Endothelial cell of umbilical vein (primary cell): ENCODE data around the gene XPNPEP2.

Experiments
- CTCF ChIP-seq, 2 donors: IDR thresholded peaks; 1 replicate in 1 of 2; 2 replicates in 1 of 2; pipeline ENCODE4 v1.5.1; 2011; ENCODE audit warnings: low read length in 2 of 2, mild to moderate bottlenecking in 2 of 2, moderate library complexity in 2 of 2, control low read depth in 1 of 2, inconsistent platforms in 1 of 2, low read depth in 1 of 2; ENCODE audit not compliant: insufficient read depth in 1 of 2; ENCODE audit errors: extremely low read depth in 1 of 2
- EZH2 ChIP-seq: IDR thresholded peaks from 2 replicates; pipeline ENCODE4 v1.6.1; 2012; ENCODE audit warnings: borderline replicate concordance, low read depth, mild to moderate bottlenecking, moderate library complexity, low read length, inconsistent platforms; ENCODE audit not compliant: severe bottlenecking
- FOS ChIP-seq: IDR thresholded peaks from 2 replicates; pipeline ENCODE4 v1.6.1; 2011; ENCODE audit warnings: mild to moderate bottlenecking, low read length, moderate library complexity, borderline replicate concordance; ENCODE audit not compliant: insufficient read depth
- GATA2 ChIP-seq: IDR thresholded peaks from 2 replicates; pipeline ENCODE4 v1.7.0; 2011; ENCODE audit warnings: low read depth, mild to moderate bottlenecking, moderate library complexity, mixed read lengths, low read length; ENCODE audit not compliant: insufficient read length, insufficient read depth
- JUN ChIP-seq: IDR thresholded peaks from 2 replicates; pipeline ENCODE4 v1.6.1; 2011; ENCODE audit warnings: borderline replicate concordance, low read depth; ENCODE audit not compliant: insufficient read length, insufficient read depth
- MAX ChIP-seq: IDR thresholded peaks from 2 replicates; pipeline ENCODE4 v1.6.1; 2011; ENCODE audit not compliant: insufficient read depth, insufficient read length
- MYC ChIP-seq: IDR thresholded peaks from one replicate; pipeline ENCODE4 v1.6.1; 2011; ENCODE audit warnings: mild to moderate bottlenecking, low read depth, low read length
- POLR2A ChIP-seq: IDR thresholded peaks from 2 replicates; pipeline ENCODE4 v1.6.1; 2012; ENCODE audit warnings: low read depth, mild to moderate bottlenecking, control low read depth, low read length
- POLR2AphosphoS5 ChIP-seq: IDR thresholded peaks from 2 replicates; pipeline ENCODE4 v1.6.1; 2012; ENCODE audit warnings: low read depth, mild to moderate bottlenecking, control low read depth, low read length, moderate library complexity; ENCODE audit not compliant: insufficient read depth

GRCh38 chrX:129723511-129723910, 15.3 kb upstream of the XPNPEP2 start:
- no peak for TF ChIP-seq POLR2AphosphoS5
- no peak for TF ChIP-seq CTCF (IDR thresholded peaks at IDR 0.05; ENCODE audit: extremely low read depth in 1 of 2, insufficient read depth in 1 of 2, low read depth in 1 of 2, low read length in 2 of 2)
- TF ChIP-seq EZH2: no peak
- TF ChIP-seq MYC: no peak
- TF ChIP-seq JUN: no peak
- no peak for TF ChIP-seq MAX
- TF ChIP-seq POLR2A: no peak
- TF ChIP-seq GATA2: no peak
- peak; percentile 64 for TF ChIP-seq FOS
